Omental fat pad (tissue), 4 donors: ENCODE measurements around the gene TMEM218. TPM values are rescaled to one million over a fixed set of nuclear protein-coding genes. Genes with fewer than 3 reads are reported as not detected.

Source experiments
- ATAC-seq: fragments of 150-250 bp; one replicate; pipeline ENCODE4 v1.9.1; 2016; ENCODE audit warnings: mild to moderate bottlenecking, moderate library complexity; ENCODE audit not compliant: low FRiP score
- DNase-seq: peaks from one replicate; pipeline ENCODE4 v3.0.0-alpha.2; 2019; ENCODE audit warnings: low spot score
- CTCF ChIP-seq, 3 donors: fragments of 450-650 bp; IDR thresholded peaks; one replicate each; pipeline ENCODE4 v1.5.1; 2016 to 2017; ENCODE audit warnings: antibody characterized with exemption in 3 of 3, mild to moderate bottlenecking in 3 of 3, moderate library complexity in 2 of 3
- total RNA-seq, 4 donors: library from RNA; depleted of rRNA; stranded (reverse); fragments of >200 nt; gene quantifications; one replicate each; pipeline ENCODE4 v1.1.0, GENCODE V29; 2016

Gene TMEM218
- total RNA-seq, 4 donors from 2014 or later, result 17.0 to 24.4 (median 21.9) TPM

- DNase-seq (no peak), ATAC-seq (no peak)
- no peak for TF ChIP-seq CTCF (IDR thresholded peaks at IDR 0.05)
These were observed 32.8 kb downstream of the TMEM218 start for GRCh38 chr11:125078516-125079140.

- DNase-seq, result no peak
- ATAC-seq, result no peak
- no peak for TF ChIP-seq CTCF (IDR thresholded peaks at IDR 0.05)
These were observed 33.4 kb downstream of the TMEM218 start for GRCh38 chr11:125078016-125078415.

GRCh38 chr11:125076378-125076945, 35.0 kb downstream of the TMEM218 start:
- ATAC-seq (no peak), DNase-seq (no peak)
- TF ChIP-seq CTCF (IDR thresholded peaks at IDR 0.05), result no peak

GRCh38 chr11:125075900-125076317, 35.5 kb downstream of the TMEM218 start:
- no peak for TF ChIP-seq CTCF (IDR thresholded peaks at IDR 0.05)
- DNase-seq (no peak), ATAC-seq (no peak)

GRCh38 chr11:125075242-125075625, 36.2 kb downstream of the TMEM218 start:
- no peak for TF ChIP-seq CTCF (IDR thresholded peaks at IDR 0.05)
- DNase-seq, result no peak
- ATAC-seq, result no peak

- DNase-seq, result no peak
- no peak for TF ChIP-seq CTCF (IDR thresholded peaks at IDR 0.05)
- no peak for ATAC-seq
These were observed 36.8 kb downstream of the TMEM218 start for GRCh38 chr11:125074511-125075241.
